HepG2 (cell line): ENCODE data around the gene CHKB. TPM values are rescaled to one million over a fixed set of nuclear protein-coding genes. Genes with fewer than 3 reads are reported as not detected.

Experiments
- ATAC-seq: fragments of 200-7000 bp; cut with Tn5 transposase; 3 replicates; pipeline ENCODE4 v1.9.1; 2020; ENCODE audit warnings: mild to moderate bottlenecking, moderate library complexity
- BruUV-seq: library from RNA; stranded (reverse); fragments of 400-500 nt; replicated peaks from 2 replicates; lab custom pipeline; 2021; lab: Mats Ljungman, UMichigan
- CTCF ChIA-PET: fragments of 300-600 bp; formaldehyde crosslinking; extraction: SDS; loops from one replicate; lab custom pipeline; 2021; ENCODE audit warnings: low total read pairs, inconsistent platforms, low intra/inter-chr PET ratio; lab: Yijun Ruan, JAX
- POLR2A ChIA-PET: fragments of 350-600 bp; sonication (Branson Sonifier 250); formaldehyde crosslinking; loops from one replicate; lab custom pipeline; 2020; ENCODE audit warnings: antibody characterized with exemption, inconsistent platforms; lab: Yijun Ruan, JAX
- DNase-seq: peaks from one replicate; pipeline ENCODE4 v3.0.0-alpha.2; 2015; ENCODE audit warnings: low spot score
- FAIRE-seq: peaks from 3 replicates; lab custom pipeline; 2011; peaks lifted over from hg19 to GRCh38; lab: Jason Lieb, UNC
- H2AFZ ChIP-seq: one replicate; pipeline ENCODE4 v1.6.1; 2011; ENCODE audit warnings: low read length, inconsistent platforms
- H3K27ac ChIP-seq: fragments of 300-600 bp; 3 replicates; pipeline ENCODE4 v1.8.0; 2011; ENCODE audit warnings: mixed run types, mild to moderate bottlenecking, mixed read lengths, low read length, inconsistent platforms; ENCODE audit not compliant: insufficient read depth; ENCODE audit errors: extremely low read length
- H3K27me3 ChIP-seq, 2 experiments: fragments of 200-600 bp in 1 of 2; 2 replicates in 1 of 2; 3 replicates in 1 of 2; pipeline versions ENCODE4 v1.6.0 to v1.8.0; 2011; ENCODE audit warnings: low read length in 2 of 2, mild to moderate bottlenecking in 2 of 2, moderate library complexity in 2 of 2, inconsistent platforms in 1 of 2; ENCODE audit not compliant: insufficient read depth in 2 of 2, control insufficient read depth in 1 of 2
- H3K36me3 ChIP-seq, 2 experiments: fragments of 200-600 bp in 1 of 2; replicated peaks in 1 of 2; 2 replicates in 1 of 2; 3 replicates in 1 of 2; pipeline versions ENCODE4 v1.5.1 to v1.8.0; 2011; ENCODE audit warnings: low read length in 2 of 2, inconsistent platforms in 1 of 2; ENCODE audit not compliant: insufficient read depth in 2 of 2, control insufficient read depth in 1 of 2
- H3K4me1 ChIP-seq: 2 replicates; pipeline ENCODE4 v1.5.1; 2012; ENCODE audit warnings: low read length, inconsistent platforms; ENCODE audit not compliant: insufficient read depth
- H3K4me2 ChIP-seq: 2 replicates; pipeline ENCODE4 v1.6.0; 2011; ENCODE audit warnings: low read depth, low read length, inconsistent platforms
- H3K4me3 ChIP-seq, 3 experiments: fragments of 200-600 bp in 1 of 3; sonication (generic), shearing (Covaris generic) in 1 of 3; replicated peaks in 1 of 3; 2 replicates each; pipeline ENCODE4 v1.5.1; 2011 to 2016; ENCODE audit warnings: low read length in 3 of 3, inconsistent platforms in 2 of 3, low read depth in 2 of 3, mild to moderate bottlenecking in 2 of 3, control low read depth in 1 of 3, mixed read lengths in 1 of 3; ENCODE audit not compliant: insufficient read depth in 1 of 3
- H3K79me2 ChIP-seq: one replicate; pipeline ENCODE4 v1.6.1; 2011; ENCODE audit warnings: low read length, inconsistent platforms; ENCODE audit not compliant: insufficient read depth
- H3K9ac ChIP-seq: 2 replicates; pipeline ENCODE4 v1.6.0; 2011; ENCODE audit warnings: mild to moderate bottlenecking, low read depth, low read length, inconsistent platforms; ENCODE audit not compliant: insufficient read depth
- H3K9me3 ChIP-seq: 2 replicates; pipeline ENCODE4 v1.5.1; 2012; ENCODE audit warnings: mild to moderate bottlenecking, low read length
- H4K20me1 ChIP-seq: 2 replicates; pipeline ENCODE4 v1.6.0; 2011; ENCODE audit warnings: inconsistent platforms, mild to moderate bottlenecking, low read length, moderate library complexity; ENCODE audit not compliant: insufficient read depth
- ARHGAP35 ChIP-seq: sonication (generic); formaldehyde crosslinking; IDR thresholded peaks from 2 replicates; pipeline ENCODE4 v1.9.0; 2022; ENCODE audit warnings: mild to moderate bottlenecking, inconsistent platforms, moderate library complexity, missing genetic modification reagents, borderline replicate concordance
- CCDC6 ChIP-seq: sonication (generic); formaldehyde crosslinking; IDR thresholded peaks from 2 replicates; pipeline ENCODE4 v1.8.1; 2022; ENCODE audit warnings: mild to moderate bottlenecking, missing genetic modification reagents, moderate library complexity
- HOXA3 ChIP-seq: sonication (generic); formaldehyde crosslinking; IDR thresholded peaks from 2 replicates; pipeline ENCODE4 v1.5.0; 2020; ENCODE audit warnings: missing genetic modification reagents
- MAFK ChIP-seq, 2 experiments: IDR thresholded peaks in 1 of 2; conservative IDR thresholded peaks in 1 of 2; 2 replicates each; pipeline ENCODE4 v1.6.1; 2011; ENCODE audit warnings: improper control_type of control experiment in 2 of 2, low read length in 2 of 2
- SRF ChIP-seq: IDR thresholded peaks from 2 replicates; pipeline ENCODE4 v1.6.1; 2011; ENCODE audit warnings: mild to moderate bottlenecking, low read depth, low read length, moderate library complexity
- ZBTB7B ChIP-seq: sonication (generic); formaldehyde crosslinking; IDR thresholded peaks from 2 replicates; pipeline ENCODE4 v1.4.0; 2020; ENCODE audit warnings: missing genetic modification reagents
- ZFP82 ChIP-seq: sonication (generic); formaldehyde crosslinking; IDR thresholded peaks from 2 replicates; pipeline ENCODE4 v1.5.1; 2020; ENCODE audit warnings: mild to moderate bottlenecking, missing genetic modification reagents, borderline replicate concordance
- WGBS: methylation state at CpG from one replicate; pipeline ENCODE4 v1.1.6; 2017; ENCODE audit warnings: low lambda C conversion rate; 5-methylcytosine and 5-hydroxymethylcytosine counted together
- in situ Hi-C: cut with HindIII; loops from 2 replicates; pipeline ENCODE4 v1.10.0; 2017; ENCODE audit warnings: low pct_unique_long_range_greater_than_20kb; ENCODE audit not compliant: extremely low pct_ligation_motif_present
- intact Hi-C: fragments of 100-400 bp; cut with micrococcal nuclease; formaldehyde crosslinking; loops from one replicate; pipeline ENCODE4 v1.10.0; 2022; ENCODE audit not compliant: unreplicated experiment
- polyA plus RNA-seq, 8 experiments: library from polyadenylated mRNA; depleted of rRNA in 3 of 8; stranded (reverse) in 7 of 8; unstranded in 1 of 8; fragments of >200 nt; fragmentation: Illumina TruSeq in 4 of 8; extraction: Trizol in 4 of 8; gene quantifications; 2 replicates each; pipeline versions ENCODE4 v1.2.1 to v1.2.3, GENCODE V29; 2011 to 2016; ENCODE audit warnings: low read depth in 4 of 8, missing spikeins in 1 of 8, mixed read lengths in 1 of 8; ENCODE audit not compliant: insufficient read depth in 1 of 8
- total RNA-seq, 5 experiments: library from RNA; depleted of rRNA; stranded (reverse); fragments of >200 nt; fragmentation: Illumina TruSeq; extraction: Trizol; gene quantifications; 2 replicates each; pipeline ENCODE4 v1.2.3, GENCODE V29; 2016; ENCODE audit warnings: low read depth in 1 of 5
- TF ChIP-seq, protein P1 (sequence below): sonication (generic); formaldehyde crosslinking; IDR thresholded peaks from 2 replicates; pipeline ENCODE4 v1.9.0; 2021; ENCODE audit warnings: missing genetic modification reagents, borderline replicate concordance
- TF ChIP-seq, protein P2 (sequence below): sonication (generic); formaldehyde crosslinking; IDR thresholded peaks from 2 replicates; pipeline ENCODE4 v1.5.0; 2020; ENCODE audit warnings: mild to moderate bottlenecking, missing genetic modification reagents, borderline replicate concordance
- TF ChIP-seq, protein P3 (sequence below): sonication (generic); formaldehyde crosslinking; IDR thresholded peaks from 2 replicates; pipeline ENCODE4 v1.4.0; 2020; ENCODE audit warnings: low read depth, mild to moderate bottlenecking, missing genetic modification reagents

CHKB gene
- total and polyA plus RNA-seq, 2 of the 13 experiments (the other 11 are each of a cell fraction or from before 2014, with no cell fraction given) = 24.5 to 42.7 TPM

- TF ChIP-seq, protein P1, sequence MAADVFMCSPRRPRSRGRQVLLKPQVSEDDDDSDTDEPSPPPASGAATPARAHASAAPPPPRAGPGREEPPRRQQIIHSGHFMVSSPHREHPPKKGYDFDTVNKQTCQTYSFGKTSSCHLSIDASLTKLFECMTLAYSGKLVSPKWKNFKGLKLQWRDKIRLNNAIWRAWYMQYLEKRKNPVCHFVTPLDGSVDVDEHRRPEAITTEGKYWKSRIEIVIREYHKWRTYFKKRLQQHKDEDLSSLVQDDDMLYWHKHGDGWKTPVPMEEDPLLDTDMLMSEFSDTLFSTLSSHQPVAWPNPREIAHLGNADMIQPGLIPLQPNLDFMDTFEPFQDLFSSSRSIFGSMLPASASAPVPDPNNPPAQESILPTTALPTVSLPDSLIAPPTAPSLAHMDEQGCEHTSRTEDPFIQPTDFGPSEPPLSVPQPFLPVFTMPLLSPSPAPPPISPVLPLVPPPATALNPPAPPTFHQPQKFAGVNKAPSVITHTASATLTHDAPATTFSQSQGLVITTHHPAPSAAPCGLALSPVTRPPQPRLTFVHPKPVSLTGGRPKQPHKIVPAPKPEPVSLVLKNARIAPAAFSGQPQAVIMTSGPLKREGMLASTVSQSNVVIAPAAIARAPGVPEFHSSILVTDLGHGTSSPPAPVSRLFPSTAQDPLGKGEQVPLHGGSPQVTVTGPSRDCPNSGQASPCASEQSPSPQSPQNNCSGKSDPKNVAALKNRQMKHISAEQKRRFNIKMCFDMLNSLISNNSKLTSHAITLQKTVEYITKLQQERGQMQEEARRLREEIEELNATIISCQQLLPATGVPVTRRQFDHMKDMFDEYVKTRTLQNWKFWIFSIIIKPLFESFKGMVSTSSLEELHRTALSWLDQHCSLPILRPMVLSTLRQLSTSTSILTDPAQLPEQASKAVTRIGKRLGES (CRISPR knock-in tag) = no peak
- TF ChIP-seq ZBTB7B (CRISPR knock-in tag) (no peak), ZFP82 (CRISPR knock-in tag) (no peak), SRF (no peak), HOXA3 (0 out of 2 replicates have a peak, but pooled peaks have one; percentile 13)
Observed at GRCh38 chr22:50625568-50626313, 43.1 kb upstream of the CHKB start (continued).

DNA sequence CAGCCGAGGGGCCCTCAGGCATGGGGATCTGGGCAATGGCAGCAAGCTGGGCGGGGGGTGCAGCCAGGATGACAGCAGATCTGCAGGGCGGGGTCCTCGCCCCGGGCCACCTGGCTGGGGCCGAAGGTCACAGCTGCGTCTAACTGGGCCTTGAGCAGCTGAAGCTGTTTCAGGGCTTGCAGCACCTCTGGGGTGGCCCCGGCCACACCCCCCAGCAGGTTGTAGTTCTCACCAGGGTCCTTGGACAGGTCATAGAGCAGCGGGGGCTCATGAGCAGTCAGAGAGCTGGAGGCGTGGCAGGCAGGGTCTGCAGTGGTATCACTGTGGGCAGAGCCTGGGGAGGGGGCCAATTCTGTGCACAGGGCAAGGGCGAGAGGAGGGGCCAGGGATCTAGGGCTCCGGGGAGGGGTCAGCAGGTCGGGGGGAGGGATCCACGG is 42.5 kb upstream of the CHKB start:
- ChIA-PET CTCF (no interaction called here), POLR2A (interaction anchor here (4.2 kb wide), 1 partner anchor 16 kb away, joined by 56 read pairs; no protein-coding TSS in a partner anchor)
- BruUV-seq = no TSS peak
- no peak for DNase-seq
- TF ChIP-seq MAFK (conservative IDR thresholded peaks at IDR 0.05 in 1 of 2, IDR thresholded peaks at IDR 0.05 in 1 of 2; ENCODE audit: low read length in 2 of 2) = no peak
- TF ChIP-seq CCDC6 (CRISPR knock-in tag) = no peak
- TF ChIP-seq, protein P2, sequence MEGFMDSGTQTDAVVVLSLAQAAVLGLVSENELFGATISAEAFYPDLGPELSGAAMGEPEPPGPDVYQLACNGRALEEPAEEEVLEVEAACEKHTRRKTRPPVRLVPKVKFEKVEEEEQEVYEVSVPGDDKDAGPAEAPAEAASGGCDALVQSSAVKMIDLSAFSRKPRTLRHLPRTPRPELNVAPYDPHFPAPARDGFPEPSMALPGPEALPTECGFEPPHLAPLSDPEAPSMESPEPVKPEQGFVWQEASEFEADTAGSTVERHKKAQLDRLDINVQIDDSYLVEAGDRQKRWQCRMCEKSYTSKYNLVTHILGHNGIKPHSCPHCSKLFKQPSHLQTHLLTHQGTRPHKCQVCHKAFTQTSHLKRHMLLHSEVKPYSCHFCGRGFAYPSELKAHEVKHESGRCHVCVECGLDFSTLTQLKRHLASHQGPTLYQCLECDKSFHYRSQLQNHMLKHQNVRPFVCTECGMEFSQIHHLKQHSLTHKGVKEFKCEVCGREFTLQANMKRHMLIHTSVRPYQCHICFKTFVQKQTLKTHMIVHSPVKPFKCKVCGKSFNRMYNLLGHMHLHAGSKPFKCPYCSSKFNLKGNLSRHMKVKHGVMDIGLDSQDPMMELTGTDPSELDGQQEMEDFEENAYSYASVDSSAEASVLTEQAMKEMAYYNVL (CRISPR knock-in tag) = no peak
- TF ChIP-seq ARHGAP35 (CRISPR knock-in tag) = no peak
- TF ChIP-seq, protein P3, sequence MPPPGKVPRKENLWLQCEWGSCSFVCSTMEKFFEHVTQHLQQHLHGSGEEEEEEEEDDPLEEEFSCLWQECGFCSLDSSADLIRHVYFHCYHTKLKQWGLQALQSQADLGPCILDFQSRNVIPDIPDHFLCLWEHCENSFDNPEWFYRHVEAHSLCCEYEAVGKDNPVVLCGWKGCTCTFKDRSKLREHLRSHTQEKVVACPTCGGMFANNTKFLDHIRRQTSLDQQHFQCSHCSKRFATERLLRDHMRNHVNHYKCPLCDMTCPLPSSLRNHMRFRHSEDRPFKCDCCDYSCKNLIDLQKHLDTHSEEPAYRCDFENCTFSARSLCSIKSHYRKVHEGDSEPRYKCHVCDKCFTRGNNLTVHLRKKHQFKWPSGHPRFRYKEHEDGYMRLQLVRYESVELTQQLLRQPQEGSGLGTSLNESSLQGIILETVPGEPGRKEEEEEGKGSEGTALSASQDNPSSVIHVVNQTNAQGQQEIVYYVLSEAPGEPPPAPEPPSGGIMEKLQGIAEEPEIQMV (CRISPR knock-in tag) = 0 out of 2 replicates have a peak, but pooled peaks have one; percentile 61
- Histone ChIP-seq H3K4me3 (no peak overlapping the region), H3K36me3 (no peaks in the 10 kb centered on the region), H3K4me1 (peaks cover 67% of the 10 kb centered on the region), H3K27ac (no peak overlapping the region), H3K79me2 (peaks cover 4% of the 10 kb centered on the region), H3K9me3 (no peaks in the 10 kb centered on the region), H3K4me2 (no peak overlapping the region), H3K27me3 (no peaks in the 10 kb centered on the region; a peak in 1 of 5 replicates), H4K20me1 (no peaks in the 10 kb centered on the region), H3K9ac (no peak overlapping the region), H2AFZ (no peak overlapping the region)
- intact Hi-C loops = no loop called here
- FAIRE-seq = no peak
- no peak for ATAC-seq
- WGBS = 69% methylated on average over 12 of the region's 14 CpGs
- in situ Hi-C loops = loop anchor here (5.0 kb wide), 1 partner anchor 72 kb away; no protein-coding TSS in a partner anchor
